ENCODE results near the gene MAP3K2.
A peak's percentile ranks its signal among the peaks of the same experiment; 100 is the strongest.

DNA sequence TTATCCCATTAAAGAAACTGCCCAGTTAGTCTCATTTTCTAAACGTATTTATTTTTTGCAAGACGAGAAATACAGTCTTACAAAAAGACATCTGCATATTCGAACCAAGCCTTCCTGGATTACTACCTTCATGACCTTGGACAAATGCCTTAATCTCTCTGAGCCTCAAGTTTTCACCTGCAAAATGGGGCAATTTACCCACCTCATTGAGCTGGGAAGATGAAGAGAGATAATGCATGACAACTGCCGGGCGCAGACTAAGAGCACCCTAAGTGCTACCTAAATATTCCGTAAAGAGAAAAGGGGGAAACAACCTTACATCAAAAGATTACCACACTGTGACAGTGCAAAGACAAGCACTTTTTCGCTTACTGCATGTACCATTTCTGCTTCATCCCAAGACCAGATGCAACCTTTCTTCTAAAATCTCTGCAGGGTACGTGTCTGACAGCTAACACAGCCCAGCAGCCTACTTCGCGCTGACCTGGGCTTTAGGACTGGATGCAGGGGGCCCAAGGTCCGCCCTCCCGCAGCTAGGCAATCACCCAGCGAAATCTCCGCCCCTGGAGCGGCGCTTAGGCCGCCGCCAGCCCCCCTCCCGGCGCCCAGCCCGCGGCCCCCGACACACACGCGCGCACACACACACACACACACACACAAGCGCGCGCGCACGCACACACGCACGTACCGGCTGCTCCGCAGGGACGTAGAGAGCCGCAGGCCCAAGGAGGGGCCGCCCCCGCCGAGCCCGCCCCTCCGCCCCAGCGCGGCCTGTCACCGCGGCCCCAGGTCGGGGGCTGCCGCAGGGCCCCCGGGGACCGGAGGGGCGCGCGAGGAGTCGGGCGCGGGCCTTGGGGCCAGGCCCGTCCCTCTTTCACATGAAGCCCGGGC, 766 bp downstream of the MAP3K2 start:
- no peak for TF ChIP-seq POLR2A (IDR thresholded peaks at IDR 0.05)
- TF ChIP-seq, protein P1, sequence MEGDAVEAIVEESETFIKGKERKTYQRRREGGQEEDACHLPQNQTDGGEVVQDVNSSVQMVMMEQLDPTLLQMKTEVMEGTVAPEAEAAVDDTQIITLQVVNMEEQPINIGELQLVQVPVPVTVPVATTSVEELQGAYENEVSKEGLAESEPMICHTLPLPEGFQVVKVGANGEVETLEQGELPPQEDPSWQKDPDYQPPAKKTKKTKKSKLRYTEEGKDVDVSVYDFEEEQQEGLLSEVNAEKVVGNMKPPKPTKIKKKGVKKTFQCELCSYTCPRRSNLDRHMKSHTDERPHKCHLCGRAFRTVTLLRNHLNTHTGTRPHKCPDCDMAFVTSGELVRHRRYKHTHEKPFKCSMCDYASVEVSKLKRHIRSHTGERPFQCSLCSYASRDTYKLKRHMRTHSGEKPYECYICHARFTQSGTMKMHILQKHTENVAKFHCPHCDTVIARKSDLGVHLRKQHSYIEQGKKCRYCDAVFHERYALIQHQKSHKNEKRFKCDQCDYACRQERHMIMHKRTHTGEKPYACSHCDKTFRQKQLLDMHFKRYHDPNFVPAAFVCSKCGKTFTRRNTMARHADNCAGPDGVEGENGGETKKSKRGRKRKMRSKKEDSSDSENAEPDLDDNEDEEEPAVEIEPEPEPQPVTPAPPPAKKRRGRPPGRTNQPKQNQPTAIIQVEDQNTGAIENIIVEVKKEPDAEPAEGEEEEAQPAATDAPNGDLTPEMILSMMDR (IDR thresholded peaks at IDR 0.05) = peak in 1 of 4 experiments; percentile 5

All from uterus (tissue), 2 donors.